PC-9 (cell line): ENCODE results near the gene C2CD4C. TPM values are rescaled to one million over a fixed set of nuclear protein-coding genes. Genes with fewer than 3 reads are reported as not detected.

ENCODE experiments used
- BruUV-seq: library from RNA; stranded (reverse); fragments of 400-500 nt; replicated peaks from 2 replicates; lab custom pipeline; 2021; lab: Mats Ljungman, UMichigan
- CTCF ChIA-PET: fragments of 300-600 bp; sonication (Branson Sonifier 250); formaldehyde crosslinking; loops from one replicate; lab custom pipeline; 2022; ENCODE audit warnings: antibody characterized with exemption; lab: Charles Lee
- POLR2A ChIA-PET: fragments of 300-600 bp; sonication (Branson Sonifier 250); formaldehyde crosslinking; loops from one replicate; lab custom pipeline; 2022; ENCODE audit warnings: antibody characterized with exemption; ENCODE audit not compliant: unreplicated experiment; lab: Charles Lee
- DNase-seq, 2 experiments: peaks; one replicate each; pipeline versions ENCODE4 v3.0.0 to v3.0.0-alpha.2; 2015 to 2022; ENCODE audit warnings: mixed read lengths in 1 of 2
- H2AFZ ChIP-seq: fragments of 200-600 bp; sonication (generic); 2 replicates; pipeline ENCODE4 v1.8.1; 2017; ENCODE audit warnings: antibody characterized with exemption
- H3F3A ChIP-seq: fragments of 200-600 bp; sonication (generic); 2 replicates; pipeline ENCODE4 v1.8.1; 2017; ENCODE audit warnings: antibody characterized with exemption, mild to moderate bottlenecking, low read depth; ENCODE audit not compliant: insufficient read depth
- H3K27ac ChIP-seq: fragments of 200-600 bp; sonication (generic); 2 replicates; pipeline ENCODE4 v1.6.1; 2016; ENCODE audit warnings: mixed run types
- H3K27me3 ChIP-seq: fragments of 200-600 bp; sonication (generic); 2 replicates; pipeline ENCODE4 v1.6.1; 2016; ENCODE audit warnings: low read depth, mixed run types; ENCODE audit not compliant: insufficient read depth
- H3K36me3 ChIP-seq: fragments of 200-600 bp; sonication (generic); 2 replicates; pipeline ENCODE4 v1.6.1; 2016; ENCODE audit warnings: low read depth, mixed run types
- H3K4me1 ChIP-seq: fragments of 200-600 bp; sonication (generic); replicated peaks from 2 replicates; pipeline ENCODE4 v1.6.1; 2016; ENCODE audit warnings: mixed run types; ENCODE audit not compliant: insufficient read depth
- H3K4me2 ChIP-seq: fragments of 200-600 bp; sonication (generic); 2 replicates; pipeline ENCODE4 v1.6.1; 2017; ENCODE audit warnings: mixed run types
- H3K4me3 ChIP-seq: fragments of 200-600 bp; sonication (generic); 2 replicates; pipeline ENCODE4 v1.6.1; 2016; ENCODE audit warnings: mixed run types
- H3K79me2 ChIP-seq: fragments of 200-600 bp; sonication (generic); 2 replicates; pipeline ENCODE4 v1.6.1; 2017; ENCODE audit warnings: low read depth, mixed run types
- H3K9me2 ChIP-seq: fragments of 200-600 bp; sonication (generic); 2 replicates; pipeline ENCODE4 v1.8.1; 2017; ENCODE audit warnings: mild to moderate bottlenecking; ENCODE audit not compliant: insufficient read depth
- H3K9me3 ChIP-seq: fragments of 200-600 bp; sonication (generic); 2 replicates; pipeline ENCODE4 v1.8.1; 2016; ENCODE audit warnings: low read depth; ENCODE audit not compliant: insufficient read depth
- H4K20me1 ChIP-seq: fragments of 200-600 bp; sonication (generic); 2 replicates; pipeline ENCODE4 v1.8.1; 2017; ENCODE audit not compliant: insufficient read depth
- CTCF ChIP-seq: fragments of 200-600 bp; sonication (generic); conservative IDR thresholded peaks from 2 replicates; pipeline ENCODE4 v1.6.1; 2017; ENCODE audit warnings: mixed run types, antibody characterized with exemption, mild to moderate bottlenecking, moderate library complexity
- EZH2 ChIP-seq: fragments of 200-600 bp; sonication (generic); IDR thresholded peaks from 2 replicates; pipeline ENCODE4 v1.8.0; 2017; ENCODE audit warnings: antibody characterized with exemption, low read depth
- intact Hi-C: fragments of 100-400 bp; cut with micrococcal nuclease; formaldehyde crosslinking; loops from one replicate; pipeline ENCODE4 v1.10.0; 2022; ENCODE audit not compliant: unreplicated experiment
- total RNA-seq: library from RNA; stranded (reverse); gene quantifications from 2 replicates; pipeline ENCODE4 v1.2.3, GENCODE V29; 2021

C2CD4C gene
- total RNA-seq, 1 experiment from 2014 or later = 1.2 TPM

GRCh38 chr19:440391-441212 lies 31.7 kb upstream of the C2CD4C start:
- H3F3A ChIP-seq = no peaks in the 10 kb centered on the region
- intact Hi-C loops = no loop called here
- H3K4me3 ChIP-seq = no peak overlapping the region
- no peak for DNase-seq
- POLR2A ChIA-PET = no interaction called here
- no peaks in the 10 kb centered on the region for H3K79me2 ChIP-seq
- H3K27ac ChIP-seq = no peak overlapping the region
- BruUV-seq = no TSS peak
- CTCF ChIA-PET = no interaction called here
- no peaks in the 10 kb centered on the region for H3K9me2 ChIP-seq
- H3K27me3 ChIP-seq = peaks cover 61% of the 10 kb centered on the region
- no peaks in the 10 kb centered on the region for H3K9me3 ChIP-seq
- no peak overlapping the region for H3K4me2 ChIP-seq
- H3K36me3 ChIP-seq = no peaks in the 10 kb centered on the region
- no peaks in the 10 kb centered on the region for H4K20me1 ChIP-seq
- TF ChIP-seq EZH2 = no peak
- TF ChIP-seq CTCF = no peak
- H3K4me1 ChIP-seq = no peaks in the 10 kb centered on the region
- H2AFZ ChIP-seq = no peak overlapping the region

GRCh38 chr19:439167-439900 lies 30.4 kb upstream of the C2CD4C start:
- H4K20me1 ChIP-seq = no peaks in the 10 kb centered on the region
- no peaks in the 10 kb centered on the region for H3K9me3 ChIP-seq
- H3F3A ChIP-seq = no peaks in the 10 kb centered on the region
- H3K27ac ChIP-seq = no peak overlapping the region
- ChIA-PET CTCF (no interaction called here), POLR2A (interaction anchor here (0.6 kb wide), 1 partner anchor 41 kb away, joined by 11 read pairs; no protein-coding TSS in a partner anchor)
- H3K4me2 ChIP-seq = no peak overlapping the region
- H3K4me3 ChIP-seq = no peak overlapping the region
- no peaks in the 10 kb centered on the region for H3K79me2 ChIP-seq
- H2AFZ ChIP-seq = no peak overlapping the region
- no peak for DNase-seq
- intact Hi-C loops = no loop called here
- H3K4me1 ChIP-seq = no peaks in the 10 kb centered on the region
- H3K9me2 ChIP-seq = no peaks in the 10 kb centered on the region
- TF ChIP-seq CTCF (no peak), EZH2 (no peak)
- no peaks in the 10 kb centered on the region for H3K36me3 ChIP-seq
- no TSS peak for BruUV-seq
- H3K27me3 ChIP-seq = peaks cover 72% of the 10 kb centered on the region

GRCh38 chr19:438416-438958 lies 29.5 kb upstream of the C2CD4C start:
- no peaks in the 10 kb centered on the region for H3K79me2 ChIP-seq
- H3K4me2 ChIP-seq = no peak overlapping the region
- peaks cover 72% of the 10 kb centered on the region for H3K27me3 ChIP-seq
- H3K4me1 ChIP-seq = no peaks in the 10 kb centered on the region
- no peak for DNase-seq
- H2AFZ ChIP-seq = no peak overlapping the region
- ChIA-PET CTCF (no interaction called here), POLR2A (interaction anchor here (0.6 kb wide), 1 partner anchor 41 kb away, joined by 11 read pairs; no protein-coding TSS in a partner anchor)
- H3F3A ChIP-seq = no peaks in the 10 kb centered on the region
- no peaks in the 10 kb centered on the region for H4K20me1 ChIP-seq
- no peak overlapping the region for H3K4me3 ChIP-seq
- BruUV-seq = no TSS peak
- H3K36me3 ChIP-seq = no peaks in the 10 kb centered on the region
- no peaks in the 10 kb centered on the region for H3K9me2 ChIP-seq
- TF ChIP-seq CTCF (no peak), EZH2 (no peak)
- no peak overlapping the region for H3K27ac ChIP-seq
- no peaks in the 10 kb centered on the region for H3K9me3 ChIP-seq
- intact Hi-C loops = no loop called here
